HG03039 (cell line): ENCODE data around the gene PLEKHG5.
"Not testable (repeated sequence)": the region's sequence is repeated elsewhere in the genome, so short reads cannot be mapped to it uniquely, and the experiment has no call there.

ENCODE experiments used
- ATAC-seq: cut with Tn5 transposase; IDR thresholded peaks from one replicate; pipeline ENCODE4 v1.9.1; 2021; ENCODE audit warnings: mild to moderate bottlenecking, moderate library complexity; ENCODE audit not compliant: unreplicated experiment

PLEKHG5 gene

DNA sequence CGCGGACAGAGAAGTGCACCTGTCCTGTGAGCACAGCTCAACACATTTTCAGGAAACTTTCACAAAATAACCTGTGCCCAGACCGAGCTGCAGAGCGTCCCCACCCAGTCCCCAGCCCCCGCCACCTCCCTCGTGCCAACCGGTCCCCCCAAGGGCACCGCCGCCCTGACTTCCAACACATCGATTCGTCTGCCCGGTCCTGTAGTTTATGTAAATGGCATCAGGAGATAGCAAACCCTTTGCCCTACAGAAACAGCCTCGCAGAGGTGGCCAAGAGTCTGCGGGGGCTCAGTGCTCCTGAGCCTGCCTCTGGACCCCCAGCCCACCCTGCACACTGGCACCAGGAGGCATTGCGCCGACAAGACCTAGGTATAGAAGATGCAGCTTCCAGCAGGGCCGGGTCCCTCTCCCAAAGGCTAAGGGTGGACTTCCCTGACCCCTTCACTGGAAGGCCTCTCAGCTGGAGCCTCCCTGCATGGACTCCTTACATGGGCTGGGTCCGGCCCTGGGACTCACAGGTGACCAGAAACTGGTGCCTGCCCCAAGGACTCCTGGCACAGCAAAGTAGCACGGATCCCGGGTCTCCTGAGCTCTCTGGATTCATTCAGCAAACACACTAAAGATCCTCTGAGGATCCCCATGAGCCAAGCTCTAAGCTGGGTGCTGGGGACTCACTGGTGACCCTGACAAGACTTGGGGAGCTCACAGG is 6.6 kb upstream of the PLEKHG5 start:
- ATAC-seq: no peak

DNA sequence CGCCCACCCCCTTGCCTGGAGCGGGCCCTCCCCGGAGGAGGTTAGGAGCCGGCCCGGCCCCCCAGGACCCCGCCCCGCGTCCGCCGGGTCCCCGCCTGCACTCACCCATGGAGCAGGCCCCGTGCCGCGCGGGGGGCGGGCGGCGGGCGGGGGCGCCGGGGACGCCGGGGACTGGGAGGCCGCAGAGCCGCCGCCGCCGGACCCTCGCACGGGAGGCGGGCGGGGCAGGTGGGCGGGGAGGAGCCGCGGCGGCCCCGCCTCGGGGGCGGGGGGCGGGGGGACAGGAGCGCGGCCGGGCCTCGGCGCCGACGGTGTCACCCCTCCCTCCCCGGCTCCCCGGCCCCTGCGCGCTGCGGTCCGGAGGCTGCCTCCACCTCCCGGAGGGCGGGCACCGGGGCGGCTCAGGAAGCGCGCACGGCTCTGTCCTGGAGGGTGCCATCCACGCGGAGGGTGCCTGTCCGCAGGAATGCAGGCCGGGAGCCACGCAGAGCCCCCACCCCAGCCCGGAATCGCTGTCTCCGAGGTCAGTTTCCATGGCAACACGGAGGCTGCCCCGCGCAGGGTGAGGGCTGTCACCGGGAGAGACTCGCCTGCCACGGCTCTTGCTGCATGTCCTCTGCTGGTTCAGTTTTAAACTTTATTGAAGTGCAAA is 5.9 kb upstream of the PLEKHG5 start:
- no peak for ATAC-seq

DNA sequence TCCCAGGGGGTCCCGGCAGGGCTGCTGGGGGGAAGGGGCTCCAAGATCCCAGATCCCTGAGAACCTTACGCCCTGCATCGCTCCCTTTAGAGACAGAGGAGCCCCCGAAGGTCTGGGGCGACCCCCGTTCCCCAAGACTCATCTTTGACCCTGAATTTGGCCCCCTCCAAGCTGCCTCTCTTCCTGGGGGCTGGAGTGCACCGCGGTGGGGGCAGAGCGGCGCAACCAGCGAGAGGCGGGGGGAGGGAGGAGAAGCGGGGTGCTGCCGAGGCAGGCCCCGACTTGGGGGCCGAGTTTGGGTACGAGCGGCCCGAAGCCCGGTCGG is 5.4 kb upstream of the PLEKHG5 start:
- ATAC-seq: no peak

DNA sequence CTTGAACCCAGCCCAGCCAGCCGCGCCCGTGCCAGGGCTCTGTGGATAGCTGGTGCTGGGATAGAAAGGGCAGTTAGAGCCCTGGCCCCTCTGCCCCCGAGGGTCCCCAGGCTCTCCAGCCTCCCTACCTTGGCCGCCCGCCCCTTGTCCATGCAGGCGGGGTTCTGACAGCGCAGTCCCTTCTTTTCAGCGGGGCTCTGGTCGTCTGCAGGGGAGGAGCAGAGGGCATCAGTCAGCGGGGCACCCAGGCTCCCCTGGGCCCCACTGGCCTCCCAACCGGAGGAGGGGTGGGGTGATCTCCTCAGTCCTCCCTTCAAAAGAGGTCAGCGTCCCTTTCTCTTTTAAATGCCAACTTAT is 4.9 kb upstream of the PLEKHG5 start:
- no peak for ATAC-seq

DNA sequence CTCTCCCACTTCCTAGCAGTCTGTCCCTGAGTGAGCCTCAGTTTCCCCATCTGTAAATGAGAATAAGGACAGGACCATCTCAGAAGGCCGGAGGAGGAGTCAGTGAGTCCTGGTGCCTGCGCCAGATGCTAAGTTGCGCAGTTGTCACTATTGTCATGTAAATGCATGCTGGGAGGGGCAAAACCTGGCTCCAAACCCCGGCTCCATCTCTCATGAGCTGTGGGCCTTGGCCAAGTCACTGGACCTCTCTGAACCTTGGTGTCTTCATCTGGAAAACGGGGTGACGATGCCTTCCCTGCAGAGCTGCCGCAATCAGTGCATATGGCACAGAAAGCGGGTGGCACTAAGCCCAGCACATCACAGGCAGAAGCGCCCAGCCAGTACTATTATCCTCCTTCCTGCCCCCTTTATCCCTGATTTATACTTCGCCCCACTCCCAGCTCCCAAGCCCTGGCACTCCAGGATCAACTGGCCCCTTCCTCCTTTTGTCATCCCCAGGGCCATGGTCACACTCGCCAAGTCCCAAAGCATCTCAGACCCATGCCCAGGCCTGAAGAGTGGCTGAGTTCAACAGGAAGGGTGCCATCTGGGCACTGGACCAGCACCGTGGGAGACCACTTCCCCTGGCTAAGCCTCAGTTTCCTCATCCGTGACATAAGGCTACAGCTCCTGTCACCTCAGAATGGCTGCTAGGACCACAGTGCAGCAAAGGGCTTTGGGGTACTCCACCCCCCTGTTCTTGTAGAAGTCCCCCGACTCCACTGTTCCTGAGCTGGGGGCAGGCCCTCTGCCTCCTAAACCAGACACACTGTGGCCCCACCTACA is 4.3 kb upstream of the PLEKHG5 start:
- no peak for ATAC-seq

DNA sequence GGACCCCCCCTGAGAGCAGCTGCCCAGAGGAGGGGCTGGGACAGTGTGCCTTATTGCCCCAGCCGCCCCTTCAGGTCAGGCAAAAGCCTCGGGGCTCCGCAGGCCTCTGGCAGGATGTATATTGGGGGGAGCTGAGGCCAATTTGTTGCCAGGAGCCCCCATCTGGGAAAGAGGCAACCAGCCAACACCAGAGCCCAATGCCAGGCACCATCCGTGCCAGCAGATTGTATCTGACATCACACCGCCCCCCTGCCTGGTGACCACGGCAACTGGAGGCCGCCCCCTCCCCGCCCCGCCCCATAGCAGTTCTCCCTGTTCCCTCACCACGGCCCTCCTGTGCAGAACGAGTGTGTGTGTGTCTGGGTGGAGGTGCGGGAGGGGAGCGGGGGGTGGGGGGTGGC is 3.6 kb upstream of the PLEKHG5 start:
- ATAC-seq: no peak

DNA sequence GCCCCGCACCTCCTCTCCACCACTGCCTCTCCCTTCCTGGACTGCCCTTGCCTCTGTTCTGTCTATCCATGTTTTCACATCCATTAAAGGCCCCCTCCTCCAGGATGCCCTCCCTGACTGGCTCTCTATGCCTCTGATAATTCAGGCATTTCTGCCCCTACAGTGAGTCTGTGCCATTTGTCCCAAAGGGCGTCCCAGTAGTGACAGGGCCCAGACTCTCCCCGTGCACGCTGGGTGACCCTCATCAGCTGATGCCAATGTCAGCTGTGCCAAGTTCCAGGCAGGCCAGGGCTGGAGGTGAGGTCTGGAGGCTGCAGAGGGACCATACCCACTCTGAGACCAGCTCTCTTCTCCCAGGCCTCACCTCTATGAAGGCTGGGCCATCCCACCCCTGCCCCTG is 3.2 kb upstream of the PLEKHG5 start:
- no peak for ATAC-seq

DNA sequence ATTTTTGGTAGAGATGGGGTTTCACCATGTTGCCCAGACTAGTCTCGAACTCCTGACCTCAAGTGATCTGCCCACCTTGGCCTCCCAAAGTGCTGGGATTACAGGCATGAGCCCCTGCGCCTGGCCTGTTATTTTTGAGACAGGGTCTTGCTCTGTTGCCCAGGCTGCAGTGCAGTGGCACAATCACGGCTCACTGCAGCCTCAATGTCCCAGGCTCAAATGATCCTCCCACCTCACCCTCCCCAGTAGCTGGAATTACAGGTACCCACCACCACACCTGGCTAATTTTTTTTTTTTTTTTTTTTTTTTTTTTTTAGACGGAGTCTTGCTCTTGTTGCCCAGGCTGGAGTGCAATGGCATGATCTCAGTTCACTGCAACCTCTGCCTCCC is 2.4 kb upstream of the PLEKHG5 start:
- not testable (repeated sequence) for ATAC-seq

DNA sequence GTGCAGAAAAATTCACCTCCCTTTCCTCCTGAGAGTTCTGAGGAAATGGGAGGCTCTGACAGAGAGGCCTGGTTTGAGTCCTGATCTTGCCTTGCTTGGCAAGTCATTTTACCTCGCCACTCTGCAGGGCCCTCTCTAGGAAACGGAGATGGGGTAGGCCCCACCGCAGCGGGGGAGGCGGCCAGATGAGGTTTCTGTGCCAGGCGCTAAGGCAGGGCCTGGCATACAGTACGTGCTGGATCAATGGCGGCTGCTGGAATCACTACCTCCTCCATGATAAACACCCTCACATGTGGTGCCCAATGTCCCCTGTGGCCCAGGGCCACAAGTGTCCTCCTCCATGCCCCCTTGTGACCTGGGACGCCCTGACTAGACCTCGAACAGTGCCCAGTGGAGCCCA is 499 bp upstream of the PLEKHG5 start:
- ATAC-seq: no peak

DNA sequence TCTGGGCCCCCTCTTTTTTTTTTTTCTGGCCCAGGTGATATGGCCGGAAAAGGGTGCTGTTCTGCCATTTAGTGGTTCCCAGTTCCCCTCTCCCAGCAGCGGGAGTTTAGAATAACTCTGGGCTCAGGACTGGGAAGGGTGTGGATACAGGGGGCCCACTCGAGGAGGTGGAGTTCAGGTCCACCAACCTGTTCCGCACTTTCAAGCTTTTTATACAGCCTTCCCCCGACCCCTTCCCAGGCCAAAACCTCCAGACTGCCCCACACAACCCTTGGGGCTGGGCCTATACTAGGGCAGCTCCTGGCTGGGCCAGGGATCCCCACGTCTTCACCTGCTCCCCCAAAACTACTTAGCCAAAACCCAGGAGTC is 402 bp downstream of the PLEKHG5 start:
- ATAC-seq: no peak

DNA sequence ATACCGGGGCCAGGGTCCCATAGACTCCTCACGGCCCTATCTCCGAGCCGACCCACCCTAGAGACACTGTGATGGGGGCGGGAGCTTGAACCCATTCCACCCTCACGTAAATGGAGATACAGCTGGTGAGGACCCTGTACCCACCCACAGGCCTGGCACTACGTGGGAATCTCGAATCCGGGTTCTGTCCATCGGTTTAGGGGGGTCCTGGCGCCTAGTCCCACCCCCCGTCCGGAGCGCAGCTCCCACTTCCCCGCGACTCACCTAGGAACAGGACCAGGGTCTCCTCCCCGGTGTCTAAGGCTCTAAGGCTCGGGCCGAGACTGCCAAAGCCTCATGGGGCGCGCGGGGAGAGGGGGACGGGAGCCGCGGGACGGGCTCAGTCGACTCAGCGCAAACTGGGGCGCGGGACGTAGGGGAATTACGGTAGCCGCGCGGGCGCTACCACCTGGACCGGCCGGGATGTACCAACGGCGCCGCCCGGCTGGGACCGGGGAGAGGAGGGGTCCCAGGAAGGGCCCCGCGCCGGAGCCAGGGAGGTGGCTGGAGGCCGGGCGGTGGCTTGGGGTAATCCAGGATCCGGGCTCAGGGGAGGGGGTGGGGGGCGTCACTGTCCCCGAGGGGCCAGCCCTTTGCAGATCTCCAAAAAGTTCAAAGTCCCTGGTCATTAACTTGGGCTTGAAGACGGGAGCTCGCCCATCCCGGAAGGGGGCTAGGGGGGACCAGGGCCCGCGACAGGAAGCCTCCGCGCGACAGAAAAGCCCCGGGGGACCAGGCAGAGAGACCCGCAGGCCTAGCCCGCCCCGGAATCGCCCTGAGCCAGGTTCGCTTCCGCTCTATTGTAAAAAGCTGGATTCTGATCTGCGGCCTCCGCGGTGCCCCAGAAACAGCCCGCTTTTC is 1.0 kb downstream of the PLEKHG5 start:
- ATAC-seq: peak; percentile 44

DNA sequence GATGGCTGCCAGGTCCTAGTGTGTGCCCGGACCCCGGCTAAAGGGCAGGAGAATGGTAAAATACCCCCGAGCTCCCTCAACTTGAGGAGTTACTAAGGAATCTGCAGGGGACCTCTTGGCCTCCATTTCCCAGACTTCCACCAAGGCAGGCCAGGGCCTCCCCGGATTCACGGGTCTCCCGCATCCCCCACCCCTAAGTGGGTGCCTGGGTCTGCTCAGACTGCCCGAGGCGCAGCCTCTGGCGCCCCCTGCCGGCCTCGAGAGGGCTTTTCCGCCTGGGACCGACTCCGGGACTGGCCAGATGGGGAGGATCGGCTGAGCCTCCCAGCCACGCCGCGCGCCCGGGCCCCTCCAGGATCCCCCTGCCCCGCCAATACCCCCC is 1.7 kb downstream of the PLEKHG5 start:
- ATAC-seq: no peak

DNA sequence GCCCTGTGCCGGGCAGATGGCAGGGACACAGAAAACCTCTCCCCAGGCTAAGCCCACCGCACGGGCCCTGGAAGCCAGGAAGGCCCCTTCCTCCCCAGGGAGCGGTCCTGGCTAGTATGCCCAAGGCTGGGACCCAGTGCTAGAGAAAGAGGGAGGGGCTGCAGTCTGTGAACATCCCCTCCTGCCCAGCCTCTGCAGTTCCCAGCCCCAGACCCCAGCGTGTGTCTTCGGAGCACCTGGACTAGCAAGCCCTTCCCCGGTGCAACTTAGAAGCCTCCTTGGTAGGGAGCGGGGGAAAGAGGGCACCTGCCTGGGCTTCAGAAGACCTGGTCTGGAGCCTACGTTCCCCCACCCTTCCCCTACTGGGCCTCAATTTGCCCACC is 2.1 kb downstream of the PLEKHG5 start:
- ATAC-seq: no peak

DNA sequence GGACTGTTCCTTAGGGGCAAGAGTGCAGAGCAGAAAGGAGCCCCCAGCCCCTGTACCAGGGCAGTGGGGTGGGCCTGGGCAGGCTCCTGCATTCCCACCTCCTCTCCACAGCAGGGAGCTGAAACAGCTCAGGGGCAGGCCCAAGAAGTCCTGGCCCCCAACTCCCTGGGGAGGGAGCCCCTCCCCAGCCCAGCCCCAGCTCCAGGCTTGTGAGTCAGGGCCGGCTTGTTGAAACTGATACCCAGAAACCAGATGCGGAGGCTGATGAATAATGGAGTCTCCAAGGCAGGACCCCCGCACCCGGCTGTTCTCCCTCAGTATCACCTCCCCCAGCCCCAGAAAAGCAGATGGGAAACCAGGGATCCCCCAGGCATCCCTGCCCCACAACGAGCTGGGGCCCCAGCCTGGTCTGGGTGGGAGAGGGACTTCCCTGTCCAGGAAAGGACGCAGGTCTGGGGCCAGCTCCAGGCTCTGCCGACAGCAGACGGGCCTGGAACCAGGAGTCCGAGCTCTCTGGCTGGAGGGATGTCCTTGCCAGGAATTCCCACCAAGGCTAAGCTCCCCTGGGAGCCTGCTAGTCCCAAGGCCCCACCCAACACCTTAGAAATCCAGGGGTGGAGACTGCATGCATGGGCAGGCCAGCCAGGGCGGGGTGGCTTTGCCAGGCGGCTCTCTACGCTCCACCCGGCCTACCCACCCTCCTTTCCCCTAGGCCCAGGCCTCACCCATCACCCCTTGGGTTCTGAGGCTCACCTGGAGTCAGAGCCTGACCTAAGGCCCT is 2.7 kb downstream of the PLEKHG5 start:
- no peak for ATAC-seq

DNA sequence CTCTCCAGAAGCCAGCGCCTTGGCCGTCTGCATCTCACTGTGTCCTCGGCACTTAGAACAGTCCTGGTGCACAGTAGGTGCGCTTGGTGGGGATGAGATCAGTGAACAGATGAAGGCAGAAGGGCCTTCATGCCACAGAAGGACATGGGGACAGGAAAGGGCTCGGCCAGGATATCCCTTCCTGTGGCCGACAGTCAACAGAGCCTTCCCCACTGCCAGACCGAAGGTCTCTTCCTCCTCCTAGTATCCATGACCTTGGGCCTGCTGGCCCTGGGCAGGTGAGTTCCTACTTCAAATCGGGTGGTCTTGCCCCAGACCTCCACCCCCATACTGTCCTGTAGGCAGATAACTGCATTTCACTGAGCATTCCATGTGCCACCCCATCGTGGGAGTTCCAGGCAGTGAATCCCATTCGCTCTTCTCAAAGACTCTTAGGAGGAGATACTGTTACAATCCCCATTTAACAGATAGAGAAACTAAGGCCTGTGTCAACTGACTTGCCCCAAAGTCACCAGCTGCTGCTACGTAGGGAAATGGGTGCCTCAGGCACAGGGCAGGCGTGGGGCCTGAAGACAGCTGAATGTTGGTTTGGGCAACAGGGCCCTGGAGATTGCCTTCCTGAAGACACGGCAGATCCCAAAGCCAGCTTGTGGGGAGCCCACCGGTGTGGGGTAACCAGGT is 3.5 kb downstream of the PLEKHG5 start:
- ATAC-seq: no peak

DNA sequence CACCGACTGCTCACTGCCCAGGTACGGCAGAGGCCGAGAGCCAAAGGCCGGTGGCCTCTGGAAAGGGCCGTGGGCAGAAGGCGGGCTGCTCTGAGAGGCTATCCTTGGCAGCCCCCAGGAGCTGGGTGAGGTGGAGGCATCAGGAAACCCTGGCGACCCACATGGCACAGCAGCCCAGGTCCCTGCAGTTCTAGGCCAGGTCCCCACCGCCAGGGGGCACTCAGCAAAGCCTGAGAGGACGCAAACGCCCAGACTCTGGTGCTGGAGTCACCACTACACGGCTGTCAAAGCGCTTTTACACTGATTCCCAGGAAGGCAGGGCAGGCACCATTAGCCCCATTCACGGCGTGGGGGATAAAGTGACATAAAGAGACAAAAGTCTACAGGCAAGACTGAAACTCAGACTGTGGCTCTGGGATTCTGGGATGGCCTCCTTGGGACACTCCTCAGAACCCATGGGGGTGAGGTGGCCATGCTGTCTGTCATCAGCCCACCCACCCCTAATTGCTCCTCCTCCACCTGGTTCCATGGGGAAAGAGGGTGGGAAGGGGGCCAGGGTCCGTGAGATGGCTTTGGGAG is 4.9 kb downstream of the PLEKHG5 start:
- no peak for ATAC-seq

DNA sequence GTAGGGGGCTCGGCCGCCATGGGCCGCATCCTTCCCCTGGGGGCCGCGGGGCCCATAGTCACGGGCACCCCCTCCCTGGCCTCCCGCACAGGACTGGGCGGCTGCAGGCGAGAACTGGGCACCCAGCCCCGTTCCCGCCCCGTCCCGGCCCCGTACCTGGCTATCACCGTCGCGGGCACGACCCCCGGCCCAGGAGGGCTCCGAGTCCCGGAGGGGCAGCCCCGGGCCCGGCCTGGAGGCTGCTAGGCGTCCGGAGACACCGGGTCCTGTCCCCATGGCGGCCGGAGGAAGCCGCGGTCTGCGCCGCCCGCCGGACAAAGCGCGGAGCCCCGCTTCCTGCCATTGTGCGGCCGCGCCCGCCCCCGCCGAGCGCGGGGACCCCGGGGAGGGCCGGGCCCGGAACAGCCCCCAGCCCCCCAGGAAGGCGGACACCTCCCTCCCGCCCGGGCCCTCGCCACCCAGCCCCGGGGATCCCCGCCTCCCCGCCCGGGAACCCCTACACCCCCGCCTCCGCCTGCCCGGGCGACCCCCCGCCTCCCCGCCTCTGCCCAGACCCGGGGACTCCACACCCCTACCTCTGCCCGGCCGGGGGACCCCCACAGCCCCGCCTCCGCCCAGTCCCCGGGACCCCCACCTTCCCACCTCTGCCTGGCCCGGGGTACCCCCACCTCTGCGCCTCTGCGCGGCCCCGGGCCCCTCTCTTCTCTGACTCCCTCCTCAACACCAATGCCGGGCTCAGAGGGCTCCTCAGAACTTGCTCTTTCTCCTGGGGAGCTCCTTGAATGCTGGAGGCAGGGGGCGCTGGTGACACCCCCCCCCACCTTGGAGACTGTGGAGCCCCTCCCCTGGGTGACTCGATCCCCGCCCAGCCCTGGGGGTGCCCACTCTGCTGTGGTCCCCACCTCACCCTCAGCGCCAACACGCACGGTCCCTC is 6.0 kb downstream of the PLEKHG5 start:
- no peak for ATAC-seq

DNA sequence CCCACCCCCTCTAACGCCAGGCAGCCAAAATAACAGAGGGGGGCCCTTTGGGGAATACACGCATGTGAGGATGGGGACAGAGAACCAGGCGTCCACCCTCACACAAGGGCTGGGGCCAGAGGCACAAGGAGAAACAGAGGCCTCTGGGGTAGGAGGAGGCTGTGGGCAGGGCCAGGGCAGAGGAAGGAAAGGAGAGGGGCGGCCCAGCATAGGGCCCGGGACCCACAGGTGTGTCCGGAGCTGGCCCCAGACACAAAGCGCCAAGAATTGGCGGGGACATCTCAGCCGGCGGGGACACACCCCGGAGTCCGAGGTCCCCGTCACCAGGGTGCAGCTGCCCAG is 6.7 kb downstream of the PLEKHG5 start:
- no peak for ATAC-seq

DNA sequence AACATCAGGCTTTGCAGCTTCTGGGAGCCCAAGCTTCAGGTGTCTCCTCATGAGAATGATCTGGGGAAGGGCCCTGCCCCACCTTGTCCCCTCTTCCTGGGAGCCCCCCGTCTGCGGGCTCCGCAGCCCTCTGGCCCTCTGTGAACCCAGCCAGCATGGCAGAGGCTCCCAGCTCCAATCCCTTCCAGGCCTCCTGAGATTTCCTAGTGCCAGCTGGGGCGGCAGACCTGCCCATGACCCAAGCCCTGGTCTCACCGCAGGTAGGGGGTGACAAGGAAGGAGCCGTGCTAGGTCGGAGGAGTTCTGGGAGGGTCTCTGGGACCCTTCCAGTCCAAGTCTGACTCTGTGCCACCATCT is 7.7 kb downstream of the PLEKHG5 start:
- no peak for ATAC-seq
